NCI-H1436 (cell line): ENCODE data around the gene LNPEP.

Experiments
- DNase-seq: peaks from one replicate; lab custom pipeline; 2025; lab: John Stamatoyannopoulos, UW

The LNPEP gene

GRCh38 chr5:97000391-97000790, 64.5 kb downstream of the LNPEP start:
- DNase-seq = no peak

GRCh38 chr5:97002983-97003382, 67.1 kb downstream of the LNPEP start:
- DNase-seq = no peak

- DNase-seq = no peak
Measured at GRCh38 chr5:97004423-97005060, 68.7 kb downstream of the LNPEP start.

- no peak for DNase-seq
Measured at GRCh38 chr5:97006454-97007060, 70.7 kb downstream of the LNPEP start.

GRCh38 chr5:97009212-97009898, 73.5 kb downstream of the LNPEP start:
- no peak for DNase-seq

- DNase-seq = no peak
Measured at GRCh38 chr5:97009921-97010320, 74.0 kb downstream of the LNPEP start.

- no peak for DNase-seq
Measured at GRCh38 chr5:97010606-97011005, 74.7 kb downstream of the LNPEP start.

GRCh38 chr5:97011567-97011966, 75.7 kb downstream of the LNPEP start:
- DNase-seq = no peak

- DNase-seq = no peak
Measured at GRCh38 chr5:97019435-97020117, 83.7 kb downstream of the LNPEP start.

- no peak for DNase-seq
Measured at GRCh38 chr5:97021416-97021815, 85.5 kb downstream of the LNPEP start.

GRCh38 chr5:97022898-97023297, 87.0 kb downstream of the LNPEP start:
- no peak for DNase-seq

GRCh38 chr5:97026721-97027120, 90.8 kb downstream of the LNPEP start:
- no peak for DNase-seq

GRCh38 chr5:97037819-97038218, 101.9 kb downstream of the LNPEP start:
- DNase-seq = no peak

- DNase-seq = no peak
Measured at GRCh38 chr5:97041239-97041638, 105.4 kb downstream of the LNPEP start.

GRCh38 chr5:97042996-97043395, 107.1 kb downstream of the LNPEP start:
- no peak for DNase-seq

- DNase-seq = no peak
Measured at GRCh38 chr5:97043511-97043910, 107.6 kb downstream of the LNPEP start.

GRCh38 chr5:97044052-97044451, 108.2 kb downstream of the LNPEP start:
- DNase-seq = no peak

GRCh38 chr5:97046270-97046982, 110.5 kb downstream of the LNPEP start:
- no peak for DNase-seq

- DNase-seq = no peak
Measured at GRCh38 chr5:97047076-97047475, 111.2 kb downstream of the LNPEP start.

- DNase-seq = no peak
Measured at GRCh38 chr5:97049175-97049574, 113.3 kb downstream of the LNPEP start.

GRCh38 chr5:97056263-97056662, 120.4 kb downstream of the LNPEP start:
- DNase-seq = no peak

- DNase-seq = no peak
Measured at GRCh38 chr5:97062046-97062445, 126.2 kb downstream of the LNPEP start.
